Stomach (tissue), 4 donors: ENCODE measurements around the gene DIRAS1.

ENCODE experiments used
- CTCF ChIP-seq, 7 experiments: fragments of 450-650 bp in 4 of 7; fragments of 200-600 bp in 3 of 7; sonication (generic) in 3 of 7; IDR thresholded peaks; one replicate each; pipeline ENCODE4 v1.5.1; 2016 to 2019; ENCODE audit warnings: antibody characterized with exemption in 7 of 7, control low read depth in 2 of 7, mild to moderate bottlenecking in 1 of 7
- POLR2AphosphoS5 ChIP-seq, 3 donors: sonication (generic); formaldehyde crosslinking; IDR thresholded peaks; one replicate each; pipeline ENCODE4 v1.6.1; 2016; ENCODE audit warnings: antibody characterized with exemption in 3 of 3

- TF ChIP-seq POLR2AphosphoS5 (IDR thresholded peaks at IDR 0.05) (no peak), CTCF (IDR thresholded peaks at IDR 0.05) (no peak)
Measured at GRCh38 chr19:2700660-2701360, 20.4 kb downstream of the DIRAS1 start.
